LNCAP (cell line): Measurements from ENCODE around the gene SLC9A9.

Experiments
- CTCF ChIP-seq: fragments of 450-650 bp; IDR thresholded peaks from 2 replicates; pipeline ENCODE4 v1.5.1; 2017; ENCODE audit warnings: mild to moderate bottlenecking

Gene SLC9A9

GRCh38 chr3:143567823-143568222 lies 280.4 kb downstream of the SLC9A9 start:
- TF ChIP-seq CTCF = no peak

GRCh38 chr3:143565951-143566350 lies 282.3 kb downstream of the SLC9A9 start:
- no peak for TF ChIP-seq CTCF

- no peak for TF ChIP-seq CTCF
These were observed 284.5 kb downstream of the SLC9A9 start for GRCh38 chr3:143563786-143564185.

GRCh38 chr3:143562789-143563188 lies 285.5 kb downstream of the SLC9A9 start:
- TF ChIP-seq CTCF = no peak

GRCh38 chr3:143559296-143559695 lies 289.0 kb downstream of the SLC9A9 start:
- no peak for TF ChIP-seq CTCF

- TF ChIP-seq CTCF = no peak
These were observed 295.4 kb downstream of the SLC9A9 start for GRCh38 chr3:143552851-143553250.

- TF ChIP-seq CTCF = no peak
These were observed 296.5 kb downstream of the SLC9A9 start for GRCh38 chr3:143551761-143552160.

GRCh38 chr3:143548861-143549497 lies 299.3 kb downstream of the SLC9A9 start:
- no peak for TF ChIP-seq CTCF
